Spleen (tissue), 7 donors: Measurements from ENCODE around the gene RALGAPA1.

Experiments used
- CTCF ChIP-seq, 11 experiments: fragments of 200-600 bp in 7 of 11; fragments of 450-650 bp in 4 of 11; sonication (generic) in 4 of 11; IDR thresholded peaks in 8 of 11; conservative IDR thresholded peaks in 3 of 11; 1 replicate in 7 of 11; 2 replicates in 4 of 11; pipeline versions ENCODE4 v1.4.0 to v1.8.0; 2016 to 2021; ENCODE audit warnings: antibody characterized with exemption in 11 of 11, inconsistent platforms in 4 of 11, mild to moderate bottlenecking in 1 of 11
- POLR2A ChIP-seq, 3 donors: fragments of 450-650 bp; IDR thresholded peaks; one replicate each; pipeline ENCODE4 v1.5.1; 2017; ENCODE audit warnings: antibody characterized with exemption in 3 of 3, mild to moderate bottlenecking in 1 of 3
- POLR2AphosphoS5 ChIP-seq, 3 donors: sonication (generic); formaldehyde crosslinking; IDR thresholded peaks; one replicate each; pipeline ENCODE4 v1.5.1; 2017; ENCODE audit warnings: antibody characterized with exemption in 3 of 3
- donor health status: DM: no; HTN: no; CAD: no; lungs with moderate emphysema.
- donor health status: DM: no; HTN: no; CAD: no.
- donor health status: DM: no; HTN: no; CAD: no.

- TF ChIP-seq CTCF (IDR thresholded peaks at IDR 0.05 in 8 of 11, conservative IDR thresholded peaks at IDR 0.05 in 3 of 11) = no peak
- TF ChIP-seq POLR2A (IDR thresholded peaks at IDR 0.05) = no peak
- no peak for TF ChIP-seq POLR2AphosphoS5 (IDR thresholded peaks at IDR 0.05)
These were observed 49.0 kb downstream of the RALGAPA1 start for GRCh38 chr14:35760143-35760542.
